Upper lobe of left lung (tissue), 6 donors: ENCODE data around the gene SMAD6. TPM values are rescaled to one million over a fixed set of nuclear protein-coding genes. Genes with fewer than 3 reads are reported as not detected.

Experiments used
- ATAC-seq, 2 donors: fragments of 200-7000 bp; cut with Tn5 transposase; one replicate each; pipeline ENCODE4 v1.9.1; 2022; ENCODE audit warnings: mild to moderate bottlenecking in 2 of 2, moderate library complexity in 2 of 2; ENCODE audit not compliant: low FRiP score in 2 of 2
- DNase-seq, 2 donors: peaks; one replicate each; pipeline ENCODE4 v3.0.0-alpha.2; 2019 to 2020
- H3K27ac ChIP-seq, 4 donors: fragments of 200-600 bp; sonication (generic); one replicate each; pipeline ENCODE4 v1.5.1; 2016 to 2019
- H3K27me3 ChIP-seq, 4 donors: fragments of 200-600 bp; sonication (generic); one replicate each; pipeline ENCODE4 v1.5.1; 2017 to 2019
- H3K36me3 ChIP-seq, 4 donors: fragments of 200-600 bp; sonication (generic); one replicate each; pipeline ENCODE4 v1.5.1; 2016 to 2019
- H3K4me1 ChIP-seq, 4 donors: fragments of 200-600 bp; sonication (generic); one replicate each; pipeline ENCODE4 v1.5.1; 2018 to 2019
- H3K4me3 ChIP-seq, 4 donors: fragments of 200-600 bp; sonication (generic); one replicate each; pipeline ENCODE4 v1.5.1; 2017 to 2019; ENCODE audit warnings: mild to moderate bottlenecking in 2 of 4, moderate library complexity in 1 of 4
- H3K9me3 ChIP-seq, 4 donors: fragments of 200-600 bp; sonication (generic); one replicate each; pipeline ENCODE4 v1.5.1; 2018 to 2019
- CTCF ChIP-seq, 6 experiments: fragments of 450-650 bp in 4 of 6; fragments of 200-600 bp in 2 of 6; sonication (generic) in 2 of 6; IDR thresholded peaks; one replicate each; pipeline ENCODE4 v1.5.1; 2016 to 2019; ENCODE audit warnings: antibody characterized with exemption in 6 of 6
- EP300 ChIP-seq, 4 donors: sonication (generic); formaldehyde crosslinking; IDR thresholded peaks; one replicate each; pipeline ENCODE4 v1.5.1; 2017; ENCODE audit warnings: antibody characterized with exemption in 4 of 4, control low read depth in 2 of 4
- POLR2A ChIP-seq, 4 donors: fragments of 450-650 bp; IDR thresholded peaks; one replicate each; pipeline ENCODE4 v1.5.1; 2016 to 2017; ENCODE audit warnings: antibody characterized with exemption in 4 of 4, mild to moderate bottlenecking in 2 of 4
- POLR2AphosphoS5 ChIP-seq, 2 donors: sonication (generic); formaldehyde crosslinking; IDR thresholded peaks; one replicate each; pipeline ENCODE4 v1.5.1; 2017; ENCODE audit warnings: antibody characterized with exemption in 2 of 2
- WGBS, 2 donors: methylation state at CpG; one replicate each; pipeline ENCODE4 v1.1.5; 2017 to 2018; 5-methylcytosine and 5-hydroxymethylcytosine counted together
- total RNA-seq, 6 donors: library from RNA; depleted of rRNA in 4 of 6; stranded (reverse); fragments of >200 nt in 4 of 6; gene quantifications; one replicate each; pipeline versions ENCODE4 v1.1.0 to v1.2.1, GENCODE V29; 2016 to 2021
- donor health status: DM: no; HTN: no; CAD: no; lungs with moderate emphysema.
- donor health status: DM: no; HTN: yes; CAD: no; lungs with severe emphysema.

The SMAD6 gene
- total RNA-seq, 6 donors from 2014 or later, result 76.6 to 377 (median 102) TPM

- 83 to 84% methylated on average over 11 of the region's 11 CpGs for WGBS, 2 donors
- ATAC-seq (no peak), DNase-seq (peak in 1 of 2 donors; percentile 5)
- Histone ChIP-seq H3K27me3 (no peaks in the 10 kb centered on the region), H3K4me1 (peaks cover 31 to 39% (median 35%) of the 10 kb centered on the region in 4 donors), H3K9me3 (no peaks in the 10 kb centered on the region), H3K4me3 (no peak overlapping the region), H3K36me3 (no peaks in the 10 kb centered on the region), H3K27ac (peak overlapping the region in 1 of 4 donors; percentile 14)
- TF ChIP-seq EP300 (IDR thresholded peaks at IDR 0.05) (no peak), POLR2AphosphoS5 (IDR thresholded peaks at IDR 0.05) (no peak), POLR2A (IDR thresholded peaks at IDR 0.05) (no peak), CTCF (IDR thresholded peaks at IDR 0.05) (no peak)
Observed at GRCh38 chr15:66800584-66801235, 98.7 kb downstream of the SMAD6 start.

GRCh38 chr15:66801266-66801665 lies 99.2 kb downstream of the SMAD6 start:
- H3K9me3 ChIP-seq, result no peaks in the 10 kb centered on the region
- H3K27ac ChIP-seq, result peak overlapping the region in 1 of 4 donors; percentile 90
- no peaks in the 10 kb centered on the region for H3K36me3 ChIP-seq
- DNase-seq (no peak), ATAC-seq (no peak)
- H3K4me1 ChIP-seq, result peaks cover 31 to 45% (median 35%) of the 10 kb centered on the region in 4 donors
- no peak for TF ChIP-seq POLR2AphosphoS5 (IDR thresholded peaks at IDR 0.05)
- no peak for TF ChIP-seq POLR2A (IDR thresholded peaks at IDR 0.05)
- TF ChIP-seq EP300 (IDR thresholded peaks at IDR 0.05), result no peak
- TF ChIP-seq CTCF (IDR thresholded peaks at IDR 0.05), result no peak
- no peaks in the 10 kb centered on the region for H3K27me3 ChIP-seq
- H3K4me3 ChIP-seq, result no peak overlapping the region
- 64 to 88% methylated on average over 3 of the region's 3 CpGs for WGBS, 2 donors

- Histone ChIP-seq H3K27ac (peak overlapping the region; percentile 74 to 90 (median 78)), H3K4me3 (no peak overlapping the region), H3K9me3 (no peaks in the 10 kb centered on the region), H3K27me3 (no peaks in the 10 kb centered on the region), H3K4me1 (peaks cover 31 to 48% (median 35%) of the 10 kb centered on the region in 4 donors), H3K36me3 (no peaks in the 10 kb centered on the region)
- no peak for DNase-seq
- TF ChIP-seq EP300 (IDR thresholded peaks at IDR 0.05) (no peak), POLR2AphosphoS5 (IDR thresholded peaks at IDR 0.05) (no peak), CTCF (IDR thresholded peaks at IDR 0.05) (no peak), POLR2A (IDR thresholded peaks at IDR 0.05) (no peak)
- WGBS, 2 donors, result 74 to 81% methylated on average over 13 of the region's 13 CpGs
- ATAC-seq, result peak in 1 of 2 donors; percentile 50
Observed at GRCh38 chr15:66802025-66803001, 100.3 kb downstream of the SMAD6 start.

- Histone ChIP-seq H3K36me3 (no peaks in the 10 kb centered on the region), H3K9me3 (no peaks in the 10 kb centered on the region), H3K4me1 (peaks cover 31 to 48% (median 35%) of the 10 kb centered on the region in 4 donors), H3K4me3 (no peak overlapping the region), H3K27ac (peak overlapping the region; percentile 74 to 90 (median 78)), H3K27me3 (no peaks in the 10 kb centered on the region)
- DNase-seq, result peak; percentile 93 to 97
- ATAC-seq, result peak; percentile 98
- TF ChIP-seq POLR2A (IDR thresholded peaks at IDR 0.05) (peak in 1 of 4 donors; percentile 19), POLR2AphosphoS5 (IDR thresholded peaks at IDR 0.05) (peak; percentile 91 to 94), EP300 (IDR thresholded peaks at IDR 0.05) (peak in 3 of 4 donors; percentile 26 to 93 (median 88)), CTCF (IDR thresholded peaks at IDR 0.05) (peak in 1 of 6 experiments; percentile 8)
- WGBS, 2 donors, result 9 to 40% methylated on average over 2 to 10 of the region's 12 CpGs
Observed at GRCh38 chr15:66803182-66803729, 101.2 kb downstream of the SMAD6 start.
